Liver (tissue), 9 donors: ENCODE results near the gene CFAP53. TPM values are rescaled to one million over a fixed set of nuclear protein-coding genes. Genes with fewer than 3 reads are reported as not detected.

Experiments
- DNase-seq: peaks from one replicate; pipeline ENCODE4 v3.0.0-alpha.2; 2017; ENCODE audit warnings: low spot score
- H3K27ac ChIP-seq, 2 donors: one replicate each; pipeline ENCODE4 v1.7.0; 2013; ENCODE audit warnings: inconsistent platforms in 2 of 2, low read length in 2 of 2, control low read depth in 1 of 2, low read depth in 1 of 2, mild to moderate bottlenecking in 1 of 2
- H3K27me3 ChIP-seq, 4 donors: one replicate each; pipeline versions ENCODE4 v1.6.1 to v1.7.0; 2013; ENCODE audit warnings: low read length in 3 of 4, inconsistent platforms in 1 of 4, mild to moderate bottlenecking in 1 of 4, moderate library complexity in 1 of 4; ENCODE audit not compliant: control insufficient read depth in 4 of 4, insufficient read depth in 4 of 4
- H3K36me3 ChIP-seq, 4 donors: one replicate each; pipeline versions ENCODE4 v1.6.1 to v1.7.0; 2013; ENCODE audit warnings: low read length in 3 of 4, mild to moderate bottlenecking in 3 of 4, low read depth in 1 of 4, moderate library complexity in 1 of 4; ENCODE audit not compliant: control insufficient read depth in 4 of 4, insufficient read depth in 3 of 4
- H3K4me1 ChIP-seq, 4 donors: one replicate each; pipeline versions ENCODE4 v1.6.1 to v1.7.0; 2013; ENCODE audit warnings: low read length in 3 of 4, mild to moderate bottlenecking in 3 of 4, moderate library complexity in 1 of 4; ENCODE audit not compliant: control insufficient read depth in 4 of 4, insufficient read depth in 4 of 4
- H3K4me3 ChIP-seq, 3 donors: one replicate each; pipeline versions ENCODE4 v1.6.1 to v1.7.0; 2013; ENCODE audit warnings: low read length in 3 of 3, control low read depth in 1 of 3, low read depth in 1 of 3, mild to moderate bottlenecking in 1 of 3
- H3K9ac ChIP-seq, 2 donors: one replicate each; pipeline ENCODE4 v1.7.0; 2013; ENCODE audit warnings: low read length in 2 of 2, mild to moderate bottlenecking in 2 of 2, moderate library complexity in 2 of 2, control low read depth in 1 of 2, low read depth in 1 of 2
- H3K9me3 ChIP-seq, 4 donors: one replicate each; pipeline versions ENCODE4 v1.6.1 to v1.7.0; 2013; ENCODE audit warnings: low read length in 3 of 4; ENCODE audit not compliant: control insufficient read depth in 4 of 4
- EGR1 ChIP-seq, 2 donors: IDR thresholded peaks; 2 replicates each; pipeline ENCODE4 v1.6.1; 2016 to 2018; ENCODE audit warnings: antibody characterized with exemption in 2 of 2, low read depth in 2 of 2
- FOXA1 ChIP-seq: IDR thresholded peaks from 2 replicates; pipeline ENCODE4 v1.6.1; 2016; ENCODE audit warnings: antibody characterized with exemption
- FOXA2 ChIP-seq: IDR thresholded peaks from 2 replicates; pipeline ENCODE4 v1.6.1; 2016; ENCODE audit warnings: antibody characterized with exemption
- GABPA ChIP-seq, 2 donors: IDR thresholded peaks in 1 of 2; conservative IDR thresholded peaks in 1 of 2; 2 replicates each; pipeline ENCODE4 v1.6.1; 2016; ENCODE audit warnings: antibody characterized with exemption in 2 of 2, mild to moderate bottlenecking in 1 of 2, moderate library complexity in 1 of 2
- HNF4G ChIP-seq: IDR thresholded peaks from 2 replicates; pipeline ENCODE4 v1.6.1; 2016; ENCODE audit warnings: antibody characterized with exemption
- JUND ChIP-seq, 2 donors: IDR thresholded peaks; 2 replicates each; pipeline ENCODE4 v1.6.1; 2016; ENCODE audit warnings: antibody characterized with exemption in 2 of 2
- MAX ChIP-seq: IDR thresholded peaks from 2 replicates; pipeline ENCODE4 v1.6.1; 2016; ENCODE audit warnings: antibody characterized with exemption
- NR2F2 ChIP-seq: IDR thresholded peaks from 2 replicates; pipeline ENCODE4 v1.6.1; 2016; ENCODE audit warnings: antibody characterized with exemption
- RAD21 ChIP-seq, 2 donors: IDR thresholded peaks; 2 replicates each; pipeline ENCODE4 v1.6.1; 2016; ENCODE audit warnings: antibody characterized with exemption in 2 of 2, mild to moderate bottlenecking in 2 of 2
- REST ChIP-seq: IDR thresholded peaks from 2 replicates; pipeline ENCODE4 v1.6.1; 2016; ENCODE audit warnings: antibody characterized with exemption, mild to moderate bottlenecking
- RXRA ChIP-seq, 2 donors: IDR thresholded peaks; 2 replicates each; pipeline ENCODE4 v1.6.1; 2017 to 2018; ENCODE audit warnings: antibody characterized with exemption in 2 of 2, mild to moderate bottlenecking in 1 of 2
- SP1 ChIP-seq: IDR thresholded peaks from 2 replicates; pipeline ENCODE4 v1.6.1; 2018; ENCODE audit warnings: antibody characterized with exemption, mild to moderate bottlenecking
- TAF1 ChIP-seq: conservative IDR thresholded peaks from 2 replicates; pipeline ENCODE4 v1.6.1; 2016; ENCODE audit warnings: antibody characterized with exemption, mild to moderate bottlenecking
- YY1 ChIP-seq: IDR thresholded peaks from 2 replicates; pipeline ENCODE4 v1.6.1; 2016; ENCODE audit warnings: antibody characterized with exemption, mild to moderate bottlenecking
- WGBS: extraction: QIAGEN DNeasy Blood & Tissue Kit; methylation state at CpG from one replicate; pipeline ENCODE4 v1.1.7; 2013; 5-methylcytosine and 5-hydroxymethylcytosine counted together
- polyA plus RNA-seq, 2 donors: library from polyadenylated mRNA; stranded (reverse) in 1 of 2; unstranded in 1 of 2; fragments of 200-250 nt in 1 of 2; fragments of >200 nt in 1 of 2; fragmentation: Nextera tagmentation in 1 of 2; extraction: Ambion mirVana in 1 of 2; gene quantifications; one replicate each; pipeline versions ENCODE4 v1.2.1 to v1.2.3, GENCODE V29; 2013 to 2015
- total RNA-seq, 2 donors: library from RNA; depleted of rRNA; stranded (reverse); fragments of >200 nt; gene quantifications; one replicate each; pipeline ENCODE4 v1.2.3, GENCODE V29; 2014
- TF ChIP-seq, protein P1 (sequence below): fragments of 150-350 bp; IDR thresholded peaks from 2 replicates; pipeline ENCODE4 v1.5.1; 2017; ENCODE audit warnings: improper control_type of control experiment, low read depth, low read length; ENCODE audit not compliant: missing input control
- TF ChIP-seq, protein P2 (sequence below): IDR thresholded peaks from 2 replicates; pipeline ENCODE4 v1.6.1; 2016; ENCODE audit warnings: antibody characterized with exemption
- donor health status: healthy.
- donor health status: healthy.
- donor health status: healthy.
- donor health status: healthy.
- donor health status: healthy.

Gene CFAP53
- total and polyA plus RNA-seq, 4 donors = 0.05 to 0.14 (median 0.09) TPM

GRCh38 chr18:50283469-50284209, 17.3 kb upstream of the CFAP53 start:
- Histone ChIP-seq H3K4me1 (peaks cover 9 to 33% (median 29%) of the 10 kb centered on the region in 4 donors), H3K27me3 (no peaks in the 10 kb centered on the region), H3K27ac (no peak overlapping the region), H3K36me3 (peaks cover 2 to 32% (median 10%) of the 10 kb centered on the region in 4 donors), H3K9ac (no peak overlapping the region), H3K9me3 (no peaks in the 10 kb centered on the region), H3K4me3 (no peak overlapping the region)
- TF ChIP-seq TAF1 (no peak), YY1 (no peak), NR2F2 (no peak), FOXA1 (no peak), FOXA2 (no peak), EGR1 (IDR thresholded peaks at IDR 0.05; ENCODE audit: low read depth in 2 of 2) (no peak), MAX (no peak), GABPA (IDR thresholded peaks at IDR 0.05 in 1 of 2, conservative IDR thresholded peaks at IDR 0.05 in 1 of 2) (no peak), JUND (IDR thresholded peaks at IDR 0.05) (no peak), REST (no peak), RAD21 (IDR thresholded peaks at IDR 0.05) (no peak), RXRA (IDR thresholded peaks at IDR 0.05) (no peak)
- TF ChIP-seq, protein P1, sequence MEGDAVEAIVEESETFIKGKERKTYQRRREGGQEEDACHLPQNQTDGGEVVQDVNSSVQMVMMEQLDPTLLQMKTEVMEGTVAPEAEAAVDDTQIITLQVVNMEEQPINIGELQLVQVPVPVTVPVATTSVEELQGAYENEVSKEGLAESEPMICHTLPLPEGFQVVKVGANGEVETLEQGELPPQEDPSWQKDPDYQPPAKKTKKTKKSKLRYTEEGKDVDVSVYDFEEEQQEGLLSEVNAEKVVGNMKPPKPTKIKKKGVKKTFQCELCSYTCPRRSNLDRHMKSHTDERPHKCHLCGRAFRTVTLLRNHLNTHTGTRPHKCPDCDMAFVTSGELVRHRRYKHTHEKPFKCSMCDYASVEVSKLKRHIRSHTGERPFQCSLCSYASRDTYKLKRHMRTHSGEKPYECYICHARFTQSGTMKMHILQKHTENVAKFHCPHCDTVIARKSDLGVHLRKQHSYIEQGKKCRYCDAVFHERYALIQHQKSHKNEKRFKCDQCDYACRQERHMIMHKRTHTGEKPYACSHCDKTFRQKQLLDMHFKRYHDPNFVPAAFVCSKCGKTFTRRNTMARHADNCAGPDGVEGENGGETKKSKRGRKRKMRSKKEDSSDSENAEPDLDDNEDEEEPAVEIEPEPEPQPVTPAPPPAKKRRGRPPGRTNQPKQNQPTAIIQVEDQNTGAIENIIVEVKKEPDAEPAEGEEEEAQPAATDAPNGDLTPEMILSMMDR = no peak
- TF ChIP-seq, protein P2, sequence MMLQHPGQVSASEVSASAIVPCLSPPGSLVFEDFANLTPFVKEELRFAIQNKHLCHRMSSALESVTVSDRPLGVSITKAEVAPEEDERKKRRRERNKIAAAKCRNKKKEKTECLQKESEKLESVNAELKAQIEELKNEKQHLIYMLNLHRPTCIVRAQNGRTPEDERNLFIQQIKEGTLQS = no peak
- no peak for DNase-seq
- WGBS = 94% methylated on average over 29 of the region's 29 CpGs

- 96% methylated on average over 42 of the region's 42 CpGs for WGBS
- H3K27me3 ChIP-seq = no peaks in the 10 kb centered on the region
- H3K27ac ChIP-seq = no peak overlapping the region
- H3K9ac ChIP-seq = no peak overlapping the region
- H3K4me3 ChIP-seq = no peak overlapping the region
- peaks cover 9 to 33% (median 29%) of the 10 kb centered on the region in 4 donors for H3K4me1 ChIP-seq
- H3K36me3 ChIP-seq = peaks cover 2 to 35% (median 14%) of the 10 kb centered on the region in 4 donors
- no peak for DNase-seq
- H3K9me3 ChIP-seq = no peaks in the 10 kb centered on the region
- TF ChIP-seq JUND (IDR thresholded peaks at IDR 0.05) = no peak
- TF ChIP-seq SP1 = no peak
- TF ChIP-seq, protein P2 = no peak
- no peak for TF ChIP-seq GABPA (IDR thresholded peaks at IDR 0.05 in 1 of 2, conservative IDR thresholded peaks at IDR 0.05 in 1 of 2)
- no peak for TF ChIP-seq REST
- TF ChIP-seq EGR1 (IDR thresholded peaks at IDR 0.05; ENCODE audit: low read depth in 2 of 2) = no peak
- no peak for TF ChIP-seq TAF1
- no peak for TF ChIP-seq RXRA (IDR thresholded peaks at IDR 0.05)
- no peak for TF ChIP-seq HNF4G
- no peak for TF ChIP-seq FOXA2
- TF ChIP-seq NR2F2 = no peak
- TF ChIP-seq, protein P1 = no peak
These were observed 16.4 kb upstream of the CFAP53 start for GRCh38 chr18:50282521-50283335.
